ENCODE measurements around the gene NEAT1. TPM values are rescaled to one million over a fixed set of nuclear protein-coding genes. Genes with fewer than 3 reads are reported as not detected.

Gene NEAT1
- total RNA-seq: 1,000 to 10,000 TPM in 1 of 2 donors, 100 to 1,000 TPM in 1; 823 to 2,912 TPM

- Mint-ChIP-seq H3K9me3 (peaks cover 5% of the 10 kb centered on the region), H3K4me3 (peak within 1 kb of the TSS; percentile 99), H3K4me1 (peaks cover 41% of the 10 kb centered on the region), H3K36me3 (ENCODE audit: low read depth) (peaks cover 98% of the 10 kb centered on the region), H3K27ac (peak within 1 kb of the TSS; percentile 100), H3K27me3 (no peaks in the 10 kb centered on the region)
- peak; percentile 9 for ATAC-seq (replicated peaks)
Measured at GRCh38 chr11:65422633-65423515, at the start of gene NEAT1. Gene NEAT1 (plus strand): TSS chr11:65422798.

- Mint-ChIP-seq H3K9me3 (no peaks in the 10 kb centered on the region), H3K36me3 (ENCODE audit: low read depth) (no peaks in the 10 kb centered on the region)
Measured at GRCh38 chr11:65373839-65374580, 48.6 kb upstream of the NEAT1 start.

GRCh38 chr11:65375012-65375411 lies 47.6 kb upstream of the NEAT1 start:
- H3K27me3 Mint-ChIP-seq: no peaks in the 10 kb centered on the region
- H3K27ac Mint-ChIP-seq: peak overlapping the region; percentile 6
- H3K4me1 Mint-ChIP-seq: no peaks in the 10 kb centered on the region
- no peaks in the 10 kb centered on the region for H3K9me3 Mint-ChIP-seq
- no peak for ATAC-seq (replicated peaks)
- H3K4me3 Mint-ChIP-seq: no peak overlapping the region
- no peaks in the 10 kb centered on the region for H3K36me3 Mint-ChIP-seq (ENCODE audit: low read depth)

More at GRCh38 chr11:65373839-65374580, 48.6 kb upstream of the NEAT1 start:
- no peak overlapping the region for H3K27ac Mint-ChIP-seq
- no peak for ATAC-seq (replicated peaks)
- no peaks in the 10 kb centered on the region for H3K27me3 Mint-ChIP-seq
- H3K4me1 Mint-ChIP-seq: no peaks in the 10 kb centered on the region
- H3K4me3 Mint-ChIP-seq: no peak overlapping the region

GRCh38 chr11:65376138-65376713 lies 46.4 kb upstream of the NEAT1 start:
- Mint-ChIP-seq H3K4me1 (no peaks in the 10 kb centered on the region), H3K36me3 (ENCODE audit: low read depth) (no peaks in the 10 kb centered on the region), H3K9me3 (no peaks in the 10 kb centered on the region), H3K27me3 (no peaks in the 10 kb centered on the region), H3K27ac (no peak overlapping the region), H3K4me3 (no peak overlapping the region)
- peak; percentile 37 for ATAC-seq (replicated peaks)

- H3K27ac Mint-ChIP-seq: no peak overlapping the region
- H3K36me3 Mint-ChIP-seq (ENCODE audit: low read depth): no peaks in the 10 kb centered on the region
- ATAC-seq (replicated peaks): no peak
Measured at GRCh38 chr11:65377036-65377435, 45.6 kb upstream of the NEAT1 start.

GRCh38 chr11:65377777-65378176 lies 44.8 kb upstream of the NEAT1 start:
- Mint-ChIP-seq H3K36me3 (ENCODE audit: low read depth) (no peaks in the 10 kb centered on the region), H3K9me3 (no peaks in the 10 kb centered on the region), H3K27ac (peak overlapping the region; percentile 56), H3K27me3 (no peaks in the 10 kb centered on the region), H3K4me1 (no peaks in the 10 kb centered on the region), H3K4me3 (no peak overlapping the region)
- ATAC-seq (replicated peaks): no peak

More at GRCh38 chr11:65377036-65377435, 45.6 kb upstream of the NEAT1 start:
- Mint-ChIP-seq H3K9me3 (no peaks in the 10 kb centered on the region), H3K27me3 (no peaks in the 10 kb centered on the region), H3K4me1 (no peaks in the 10 kb centered on the region), H3K4me3 (no peak overlapping the region)

GRCh38 chr11:65378208-65378927 lies 44.2 kb upstream of the NEAT1 start:
- H3K9me3 Mint-ChIP-seq: no peaks in the 10 kb centered on the region
- peaks cover 4% of the 10 kb centered on the region for H3K36me3 Mint-ChIP-seq (ENCODE audit: low read depth)
- no peak overlapping the region for H3K4me3 Mint-ChIP-seq
- no peaks in the 10 kb centered on the region for H3K4me1 Mint-ChIP-seq
- H3K27me3 Mint-ChIP-seq: no peaks in the 10 kb centered on the region
- no peak for ATAC-seq (replicated peaks)
- H3K27ac Mint-ChIP-seq: peak overlapping the region; percentile 56

GRCh38 chr11:65378928-65379638 lies 43.5 kb upstream of the NEAT1 start:
- H3K4me1 Mint-ChIP-seq: peaks cover 6% of the 10 kb centered on the region
- H3K9me3 Mint-ChIP-seq: no peaks in the 10 kb centered on the region
- no peak overlapping the region for H3K4me3 Mint-ChIP-seq
- ATAC-seq (replicated peaks): no peak
- no peaks in the 10 kb centered on the region for H3K27me3 Mint-ChIP-seq
- no peak overlapping the region for H3K27ac Mint-ChIP-seq
- peaks cover 4% of the 10 kb centered on the region for H3K36me3 Mint-ChIP-seq (ENCODE audit: low read depth)

GRCh38 chr11:65379698-65380459 lies 42.7 kb upstream of the NEAT1 start:
- ATAC-seq (replicated peaks): no peak
- peak overlapping the region; percentile 74 for H3K27ac Mint-ChIP-seq

GRCh38 chr11:65380460-65381119 lies 42.0 kb upstream of the NEAT1 start:
- H3K36me3 Mint-ChIP-seq (ENCODE audit: low read depth): peaks cover 4% of the 10 kb centered on the region
- peak overlapping the region; percentile 94 for H3K27ac Mint-ChIP-seq
- peak overlapping the region; percentile 89 for H3K4me3 Mint-ChIP-seq
- peaks cover 21% of the 10 kb centered on the region for H3K4me1 Mint-ChIP-seq
- ATAC-seq (replicated peaks): no peak
- H3K27me3 Mint-ChIP-seq: no peaks in the 10 kb centered on the region
- H3K9me3 Mint-ChIP-seq: no peaks in the 10 kb centered on the region

More at GRCh38 chr11:65379698-65380459, 42.7 kb upstream of the NEAT1 start:
- peaks cover 14% of the 10 kb centered on the region for H3K4me1 Mint-ChIP-seq
- no peaks in the 10 kb centered on the region for H3K27me3 Mint-ChIP-seq
- no peaks in the 10 kb centered on the region for H3K9me3 Mint-ChIP-seq
- peak overlapping the region; percentile 89 for H3K4me3 Mint-ChIP-seq
- peaks cover 4% of the 10 kb centered on the region for H3K36me3 Mint-ChIP-seq (ENCODE audit: low read depth)

GRCh38 chr11:65381716-65382032 lies 40.9 kb upstream of the NEAT1 start:
- peak; percentile 30 for ATAC-seq (replicated peaks)

GRCh38 chr11:65382033-65382803 lies 40.4 kb upstream of the NEAT1 start, which contains the start of gene SLC25A45:
Gene SLC25A45 (minus strand): TSS chr11:65382646. CDS start chr11:65381951, 695 bp downstream.
- peak within 1 kb of the TSS; percentile 94 for H3K27ac Mint-ChIP-seq
- peak; percentile 86 for ATAC-seq (replicated peaks)
- no peaks in the 10 kb centered on the region for H3K9me3 Mint-ChIP-seq
- peaks cover 21% of the 10 kb centered on the region for H3K4me1 Mint-ChIP-seq
- peaks cover 9% of the 10 kb centered on the region for H3K36me3 Mint-ChIP-seq (ENCODE audit: low read depth)
- H3K27me3 Mint-ChIP-seq: no peaks in the 10 kb centered on the region
- peak within 1 kb of the TSS; percentile 89 for H3K4me3 Mint-ChIP-seq

More at GRCh38 chr11:65381716-65382032, 40.9 kb upstream of the NEAT1 start:
- Mint-ChIP-seq H3K27me3 (no peaks in the 10 kb centered on the region), H3K36me3 (ENCODE audit: low read depth) (peaks cover 4% of the 10 kb centered on the region), H3K27ac (peak overlapping the region; percentile 94), H3K4me1 (peaks cover 21% of the 10 kb centered on the region), H3K9me3 (no peaks in the 10 kb centered on the region), H3K4me3 (peak overlapping the region; percentile 89)

Data from activated T-helper 17 cell treated with anti-CD3 and anti-CD28 coated beads, Interleukin-2, amount 50 U/mL, for 72 hours (primary cell).